Measurements from ENCODE around the gene DLK2. TPM values are rescaled to one million over a fixed set of nuclear protein-coding genes. Genes with fewer than 3 reads are reported as not detected.

The DLK2 gene
- total RNA-seq, 1 experiment from 2014 or later, result 1.6 TPM

- TF ChIP-seq, protein P1, sequence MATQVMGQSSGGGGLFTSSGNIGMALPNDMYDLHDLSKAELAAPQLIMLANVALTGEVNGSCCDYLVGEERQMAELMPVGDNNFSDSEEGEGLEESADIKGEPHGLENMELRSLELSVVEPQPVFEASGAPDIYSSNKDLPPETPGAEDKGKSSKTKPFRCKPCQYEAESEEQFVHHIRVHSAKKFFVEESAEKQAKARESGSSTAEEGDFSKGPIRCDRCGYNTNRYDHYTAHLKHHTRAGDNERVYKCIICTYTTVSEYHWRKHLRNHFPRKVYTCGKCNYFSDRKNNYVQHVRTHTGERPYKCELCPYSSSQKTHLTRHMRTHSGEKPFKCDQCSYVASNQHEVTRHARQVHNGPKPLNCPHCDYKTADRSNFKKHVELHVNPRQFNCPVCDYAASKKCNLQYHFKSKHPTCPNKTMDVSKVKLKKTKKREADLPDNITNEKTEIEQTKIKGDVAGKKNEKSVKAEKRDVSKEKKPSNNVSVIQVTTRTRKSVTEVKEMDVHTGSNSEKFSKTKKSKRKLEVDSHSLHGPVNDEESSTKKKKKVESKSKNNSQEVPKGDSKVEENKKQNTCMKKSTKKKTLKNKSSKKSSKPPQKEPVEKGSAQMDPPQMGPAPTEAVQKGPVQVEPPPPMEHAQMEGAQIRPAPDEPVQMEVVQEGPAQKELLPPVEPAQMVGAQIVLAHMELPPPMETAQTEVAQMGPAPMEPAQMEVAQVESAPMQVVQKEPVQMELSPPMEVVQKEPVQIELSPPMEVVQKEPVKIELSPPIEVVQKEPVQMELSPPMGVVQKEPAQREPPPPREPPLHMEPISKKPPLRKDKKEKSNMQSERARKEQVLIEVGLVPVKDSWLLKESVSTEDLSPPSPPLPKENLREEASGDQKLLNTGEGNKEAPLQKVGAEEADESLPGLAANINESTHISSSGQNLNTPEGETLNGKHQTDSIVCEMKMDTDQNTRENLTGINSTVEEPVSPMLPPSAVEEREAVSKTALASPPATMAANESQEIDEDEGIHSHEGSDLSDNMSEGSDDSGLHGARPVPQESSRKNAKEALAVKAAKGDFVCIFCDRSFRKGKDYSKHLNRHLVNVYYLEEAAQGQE (IDR thresholded peaks at IDR 0.05; ENCODE audit: low read depth), result no peak
- no peak for TF ChIP-seq JUND (IDR thresholded peaks at IDR 0.05)
- TF ChIP-seq ZNF274 (IDR thresholded peaks at IDR 0.05; ENCODE audit: low read depth, low read length), result no peak
- no peak for TF ChIP-seq ZBTB33 (IDR thresholded peaks at IDR 0.05; ENCODE audit: extremely low read depth, insufficient replicate concordance, low read length)
- no peak for TF ChIP-seq POLR2AphosphoS5 (IDR thresholded peaks at IDR 0.05; ENCODE audit: low read depth, low read length)
- TF ChIP-seq SP1 (IDR thresholded peaks at IDR 0.05; ENCODE audit: low read depth), result no peak
These were observed 48.1 kb upstream of the DLK2 start (continued) for GRCh38 chr6:43503443-43503842.

GRCh38 chr6:43502666-43503065 lies 47.3 kb upstream of the DLK2 start:
- no peak for ATAC-seq
- POLR2A ChIA-PET, result no interaction called here
- BruUV-seq (replicated peaks), result no TSS peak
- Histone ChIP-seq H3K36me3 (ENCODE audit: control insufficient read depth in 1 of 2, insufficient read depth in 2 of 2, low read length in 2 of 2) (peaks cover 11 to 42% of the 10 kb centered on the region in 2 experiments; a peak in 3 of 4 replicates), H4K20me1 (ENCODE audit: insufficient read depth) (no peaks in the 10 kb centered on the region), H3K4me3 (replicated peaks in 1 of 2; ENCODE audit: low read depth in 1 of 2, low read length in 2 of 2) (no peak overlapping the region), H2AFZ (ENCODE audit: low read depth, low read length, poor library complexity, severe bottlenecking) (no peak overlapping the region), H3K9ac (ENCODE audit: low read length) (no peak overlapping the region), H3K27ac (ENCODE audit: low read depth, low read length) (no peak overlapping the region), H3K27me3 (ENCODE audit: insufficient read depth, low read length) (no peaks in the 10 kb centered on the region), H3K9me3 (ENCODE audit: control insufficient read depth in 1 of 2, insufficient read depth in 1 of 2, low read depth in 1 of 2, low read length in 2 of 2) (no peaks in the 10 kb centered on the region), H3K79me2 (ENCODE audit: insufficient read depth, low read length) (peaks cover 6% of the 10 kb centered on the region; the same call in 1 of the 2 replicates), H3K4me1 (ENCODE audit: control insufficient read depth in 1 of 2, insufficient read depth in 2 of 2, low read length in 2 of 2) (peaks cover 0 to 9% of the 10 kb centered on the region in 2 experiments; a peak in 1 of 4 replicates), H3K4me2 (ENCODE audit: low read length) (no peak overlapping the region), H3K9me2 (ENCODE audit: insufficient read depth) (no peaks in the 10 kb centered on the region)
- RAD21 ChIA-PET (ENCODE audit: low non-redundant PET in 1 of 2, low total read pairs in 2 of 2, uncharacterized antibody in 2 of 2, unreplicated experiment in 2 of 2), result no interaction called here
- TF ChIP-seq ELF1 (IDR thresholded peaks at IDR 0.05; ENCODE audit: borderline replicate concordance, low read depth) (no peak), FOSL1 (IDR thresholded peaks at IDR 0.05; ENCODE audit: low read depth) (no peak), EZH2phosphoT487 (IDR thresholded peaks at IDR 0.05; ENCODE audit: borderline replicate concordance) (no peak), SRF (IDR thresholded peaks at IDR 0.05; ENCODE audit: low read depth) (no peak), EGR1 (IDR thresholded peaks at IDR 0.05; ENCODE audit: low read depth) (no peak), SIN3A (IDR thresholded peaks at IDR 0.05; ENCODE audit: low read depth) (no peak), ATF3 (IDR thresholded peaks at IDR 0.05) (no peak), ZFX (IDR thresholded peaks at IDR 0.05) (no peak), SP1 (IDR thresholded peaks at IDR 0.05; ENCODE audit: low read depth) (no peak), EZH2 (IDR thresholded peaks at IDR 0.05) (no peak), TCF7L2 (IDR thresholded peaks at IDR 0.05; ENCODE audit: borderline replicate concordance, extremely low read depth, insufficient read depth, insufficient read length) (no peak), RAD21 (IDR thresholded peaks at IDR 0.05; ENCODE audit: low read depth) (no peak)
- TF ChIP-seq, protein P2, sequence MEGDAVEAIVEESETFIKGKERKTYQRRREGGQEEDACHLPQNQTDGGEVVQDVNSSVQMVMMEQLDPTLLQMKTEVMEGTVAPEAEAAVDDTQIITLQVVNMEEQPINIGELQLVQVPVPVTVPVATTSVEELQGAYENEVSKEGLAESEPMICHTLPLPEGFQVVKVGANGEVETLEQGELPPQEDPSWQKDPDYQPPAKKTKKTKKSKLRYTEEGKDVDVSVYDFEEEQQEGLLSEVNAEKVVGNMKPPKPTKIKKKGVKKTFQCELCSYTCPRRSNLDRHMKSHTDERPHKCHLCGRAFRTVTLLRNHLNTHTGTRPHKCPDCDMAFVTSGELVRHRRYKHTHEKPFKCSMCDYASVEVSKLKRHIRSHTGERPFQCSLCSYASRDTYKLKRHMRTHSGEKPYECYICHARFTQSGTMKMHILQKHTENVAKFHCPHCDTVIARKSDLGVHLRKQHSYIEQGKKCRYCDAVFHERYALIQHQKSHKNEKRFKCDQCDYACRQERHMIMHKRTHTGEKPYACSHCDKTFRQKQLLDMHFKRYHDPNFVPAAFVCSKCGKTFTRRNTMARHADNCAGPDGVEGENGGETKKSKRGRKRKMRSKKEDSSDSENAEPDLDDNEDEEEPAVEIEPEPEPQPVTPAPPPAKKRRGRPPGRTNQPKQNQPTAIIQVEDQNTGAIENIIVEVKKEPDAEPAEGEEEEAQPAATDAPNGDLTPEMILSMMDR (IDR thresholded peaks at IDR 0.05 in 2 of 3, conservative IDR thresholded peaks at IDR 0.05 in 1 of 3; ENCODE audit: borderline replicate concordance in 1 of 3, insufficient read depth in 1 of 3, low read depth in 2 of 3, low read length in 2 of 3), result no peak
- TF ChIP-seq, protein P3, sequence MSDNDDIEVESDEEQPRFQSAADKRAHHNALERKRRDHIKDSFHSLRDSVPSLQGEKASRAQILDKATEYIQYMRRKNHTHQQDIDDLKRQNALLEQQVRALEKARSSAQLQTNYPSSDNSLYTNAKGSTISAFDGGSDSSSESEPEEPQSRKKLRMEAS (IDR thresholded peaks at IDR 0.05), result no peak
- CTCF ChIA-PET, result interaction anchor here (1.9 kb wide), 1 partner anchor 45 kb away, joined by 4 read pairs; no protein-coding TSS in a partner anchor
- no peak for DNase-seq (ENCODE audit: low read depth, low spot score)
- intact Hi-C loops (cut with micrococcal nuclease), result loop anchor here (10.0 kb wide), 1 partner anchor 138 kb away; the partner anchor contains the start of gene ZNF318

All from HCT116 (cell line).